RWPE1 (cell line): ENCODE data around the gene HAVCR2.
"Not testable (repeated sequence)": the region's sequence is repeated elsewhere in the genome, so short reads cannot be mapped to it uniquely, and the experiment has no call there.

Experiments used
- CTCF ChIA-PET: fragments of 350-600 bp; sonication (Branson Sonifier 250); formaldehyde crosslinking; extraction: SDS; loops from one replicate; lab custom pipeline; 2021; lab: Yijun Ruan, JAX
- POLR2A ChIA-PET: fragments of 400-600 bp; formaldehyde crosslinking; extraction: SDS; loops from one replicate; lab custom pipeline; 2020; ENCODE audit warnings: antibody characterized with exemption; ENCODE audit not compliant: low non-redundant PET; lab: Yijun Ruan, JAX
- DNase-seq: peaks from one replicate; pipeline ENCODE4 v3.0.0; 2012; ENCODE audit warnings: low spot score
- H3K27ac ChIP-seq: fragments of 450-650 bp; 2 replicates; pipeline ENCODE4 v1.5.1; 2017
- CTCF ChIP-seq: fragments of 450-650 bp; conservative IDR thresholded peaks from 2 replicates; pipeline ENCODE4 v1.5.1; 2017; ENCODE audit warnings: low read depth, mild to moderate bottlenecking

Gene HAVCR2

GRCh38 chr5:157063776-157064430, 44.9 kb downstream of the HAVCR2 start:
- no peak overlapping the region for H3K27ac ChIP-seq
- CTCF ChIA-PET, result interaction anchor here (0.7 to 0.8 kb wide), 2 partner anchors 68 to 1521 kb away, joined by 3 read pairs; no protein-coding TSS in a partner anchor
- DNase-seq, result no peak
- no peak for TF ChIP-seq CTCF
- POLR2A ChIA-PET, result no interaction called here

GRCh38 chr5:157059891-157060290, 49.0 kb downstream of the HAVCR2 start:
- DNase-seq, result no peak
- TF ChIP-seq CTCF, result no peak
- ChIA-PET POLR2A (interaction anchor here (0.5 kb wide), 1 partner anchor 782 kb away, joined by 3 read pairs; no protein-coding TSS in a partner anchor), CTCF (no interaction called here)
- no peak overlapping the region for H3K27ac ChIP-seq

- DNase-seq, result no peak
- ChIA-PET CTCF (interaction anchor here (0.6 to 0.7 kb wide), 3 partner anchors 10 to 1292 kb away, joined by 3 to 5 read pairs (median 4); no protein-coding TSS in a partner anchor), POLR2A (no interaction called here)
- TF ChIP-seq CTCF, result no peak
- no peak within 1 kb of the TSS for H3K27ac ChIP-seq
Observed at GRCh38 chr5:157059093-157059539, 49.7 kb downstream of the HAVCR2 start, which contains the start of gene HAVCR1. Gene HAVCR1 (minus strand): TSS chr5:157059116. CDS start chr5:157057943, 1,173 bp downstream.

- no peak for TF ChIP-seq CTCF
- no peak overlapping the region for H3K27ac ChIP-seq
- ChIA-PET CTCF (no interaction called here), POLR2A (no interaction called here)
- no peak for DNase-seq
Observed at GRCh38 chr5:157057459-157058370, 51.1 kb downstream of the HAVCR2 start.

- DNase-seq, H3K27ac ChIP-seq, CTCF ChIA-PET, POLR2A ChIA-PET: not testable (repeated sequence)
Observed at GRCh38 chr5:157056848-157057247, 52.0 kb downstream of the HAVCR2 start.

GRCh38 chr5:157051604-157052245, 57.1 kb downstream of the HAVCR2 start:
- CTCF ChIA-PET, result no interaction called here
- POLR2A ChIA-PET, result no interaction called here
- no peak for DNase-seq
- no peak overlapping the region for H3K27ac ChIP-seq
- TF ChIP-seq CTCF, result no peak
